ENCODE results near the gene PRR22.

The PRR22 gene

DNA sequence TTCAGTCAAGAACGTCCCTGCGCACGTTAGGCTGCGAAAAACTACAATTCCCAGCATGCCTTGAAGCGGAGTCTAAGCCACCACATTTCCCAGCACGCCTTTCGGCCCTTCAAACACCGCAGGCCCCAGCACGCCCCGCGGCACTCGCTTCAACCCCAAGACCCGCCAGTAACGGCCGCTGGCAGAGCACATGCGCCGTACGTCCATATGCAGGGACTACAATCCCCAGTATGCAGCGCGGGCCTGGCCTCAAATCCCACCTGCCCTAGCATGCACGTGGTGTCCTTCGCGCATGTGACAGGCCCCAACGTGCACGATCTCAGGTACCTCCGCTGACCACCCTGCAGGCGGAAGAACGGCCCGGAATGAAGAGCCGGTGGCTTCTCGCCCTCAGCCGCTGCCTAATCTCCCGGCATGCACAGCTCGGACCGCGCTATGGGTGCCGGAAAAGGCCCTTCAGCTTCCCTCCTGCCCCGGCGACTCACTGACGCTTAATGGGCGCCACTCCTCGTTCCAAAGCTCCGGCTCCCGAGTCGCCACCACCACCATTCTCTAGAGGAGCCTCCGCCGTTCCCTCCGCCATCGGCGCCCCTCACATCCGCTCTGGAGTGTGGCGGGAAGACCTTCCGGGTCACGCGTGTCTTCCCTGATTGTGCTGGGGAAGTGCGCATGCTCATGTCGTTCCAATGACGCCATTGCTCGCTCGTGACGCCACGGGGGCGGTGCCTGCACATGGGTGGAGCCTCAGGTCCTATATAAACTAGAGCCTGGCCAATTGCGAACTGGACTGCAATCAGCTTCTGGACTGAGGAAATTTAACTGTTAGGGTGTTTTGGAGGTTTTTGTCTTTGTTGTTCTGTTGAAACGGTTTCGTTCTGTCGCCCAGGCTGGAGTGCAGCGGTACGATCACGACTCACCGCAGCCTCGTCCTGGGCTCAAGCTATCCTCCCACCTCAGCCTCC lies 6.3 kb upstream of the PRR22 start, which contains the start of gene DUS3L:
TSS of gene DUS3L (minus strand) at position 605 of the 962 bp plus-strand sequence. CDS start at position 583, 22 bp downstream.
- TF ChIP-seq, protein P1, sequence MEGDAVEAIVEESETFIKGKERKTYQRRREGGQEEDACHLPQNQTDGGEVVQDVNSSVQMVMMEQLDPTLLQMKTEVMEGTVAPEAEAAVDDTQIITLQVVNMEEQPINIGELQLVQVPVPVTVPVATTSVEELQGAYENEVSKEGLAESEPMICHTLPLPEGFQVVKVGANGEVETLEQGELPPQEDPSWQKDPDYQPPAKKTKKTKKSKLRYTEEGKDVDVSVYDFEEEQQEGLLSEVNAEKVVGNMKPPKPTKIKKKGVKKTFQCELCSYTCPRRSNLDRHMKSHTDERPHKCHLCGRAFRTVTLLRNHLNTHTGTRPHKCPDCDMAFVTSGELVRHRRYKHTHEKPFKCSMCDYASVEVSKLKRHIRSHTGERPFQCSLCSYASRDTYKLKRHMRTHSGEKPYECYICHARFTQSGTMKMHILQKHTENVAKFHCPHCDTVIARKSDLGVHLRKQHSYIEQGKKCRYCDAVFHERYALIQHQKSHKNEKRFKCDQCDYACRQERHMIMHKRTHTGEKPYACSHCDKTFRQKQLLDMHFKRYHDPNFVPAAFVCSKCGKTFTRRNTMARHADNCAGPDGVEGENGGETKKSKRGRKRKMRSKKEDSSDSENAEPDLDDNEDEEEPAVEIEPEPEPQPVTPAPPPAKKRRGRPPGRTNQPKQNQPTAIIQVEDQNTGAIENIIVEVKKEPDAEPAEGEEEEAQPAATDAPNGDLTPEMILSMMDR (conservative IDR thresholded peaks at IDR 0.05; ENCODE audit: low read depth, low read length) = no peak
- DNase-seq (ENCODE audit: low read depth) = peak; percentile 100
- peak within 1 kb of the TSS; percentile 97 for H3K4me3 ChIP-seq (ENCODE audit: low read depth, low read length)

DNA sequence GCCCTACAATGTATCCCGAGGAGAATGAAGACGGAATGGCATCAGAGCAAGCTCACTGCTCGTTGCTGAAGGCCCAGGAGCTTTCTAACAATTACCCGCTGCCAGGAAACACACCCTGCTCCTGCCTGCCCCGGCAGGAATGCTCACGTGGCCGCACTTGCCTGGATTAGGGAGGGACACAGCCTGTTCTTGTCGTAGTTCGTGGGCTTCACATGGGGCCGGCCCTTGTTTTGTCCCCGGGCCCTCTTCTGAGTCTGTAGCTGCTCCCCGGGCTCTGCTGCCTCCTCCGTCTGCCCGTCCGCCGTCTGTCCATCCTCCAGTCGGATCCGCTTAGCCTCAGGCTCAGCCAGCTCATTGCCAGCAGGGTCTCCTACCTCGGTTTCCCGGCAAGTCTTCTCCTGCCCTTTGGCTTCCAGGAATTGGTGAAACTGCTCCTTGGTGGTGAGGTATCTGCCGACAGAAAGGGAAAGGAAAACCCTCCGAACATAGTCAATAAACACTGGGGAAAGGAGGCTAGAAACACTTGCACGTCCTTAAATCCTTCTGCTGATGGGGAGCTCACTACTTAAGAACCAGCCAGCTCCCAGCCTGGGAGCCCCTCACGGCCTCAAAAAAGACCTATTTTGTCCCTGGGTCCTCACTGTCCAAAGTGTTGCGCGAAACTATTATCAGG lies 5.5 kb upstream of the PRR22 start:
- H3K4me3 ChIP-seq (ENCODE audit: low read depth, low read length) = peak overlapping the region; percentile 97
- DNase-seq (ENCODE audit: low read depth) = no peak
- TF ChIP-seq, protein P1 (conservative IDR thresholded peaks at IDR 0.05; ENCODE audit: low read depth, low read length) = no peak

DNA sequence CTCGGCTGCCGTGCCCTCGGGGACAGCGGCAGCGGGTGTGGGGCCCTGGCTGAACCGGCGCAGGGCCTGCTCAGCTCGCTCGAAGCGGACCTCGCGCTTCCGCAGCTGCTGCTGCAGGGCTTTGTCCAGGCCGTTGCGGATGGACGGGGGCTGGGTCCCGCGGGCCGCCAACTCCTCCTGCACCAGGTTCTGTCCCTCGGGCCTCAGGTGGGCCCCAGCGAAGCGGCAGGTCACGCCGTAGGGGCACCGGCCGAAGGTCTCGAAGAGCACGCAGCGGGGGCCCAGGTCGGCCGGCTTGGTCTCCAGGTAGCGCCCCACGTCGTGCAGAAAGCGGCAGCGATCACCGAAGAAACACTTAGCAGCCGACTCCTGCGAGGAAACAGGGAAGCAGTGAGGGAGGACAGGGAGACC lies 4.8 kb upstream of the PRR22 start:
- no peak overlapping the region for H3K4me3 ChIP-seq (ENCODE audit: low read depth, low read length)
- no peak for DNase-seq (ENCODE audit: low read depth)
- TF ChIP-seq, protein P1 (conservative IDR thresholded peaks at IDR 0.05; ENCODE audit: low read depth, low read length) = no peak

DNA sequence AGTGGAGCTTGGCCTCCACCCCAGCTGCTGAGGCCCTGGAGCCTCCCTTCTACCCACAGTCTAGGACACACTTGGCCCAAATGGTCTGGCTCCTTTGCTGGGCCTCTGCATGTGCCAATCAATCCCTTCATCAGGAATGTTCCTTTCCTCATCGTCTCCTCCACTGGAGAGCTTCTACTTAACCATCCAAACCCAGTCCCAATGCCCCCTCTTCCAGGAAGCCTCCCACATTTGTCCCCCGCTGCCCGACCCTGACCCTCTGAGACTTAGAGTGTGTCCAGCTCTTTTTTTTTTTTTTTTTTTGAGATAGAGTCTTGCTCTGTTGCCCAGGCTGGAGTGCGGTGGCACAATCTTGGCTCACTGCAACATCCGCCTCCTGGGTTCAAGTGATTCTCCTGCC lies 3.9 kb upstream of the PRR22 start:
- no peak for DNase-seq (ENCODE audit: low read depth)
- TF ChIP-seq, protein P1 (conservative IDR thresholded peaks at IDR 0.05; ENCODE audit: low read depth, low read length) = no peak
- no peak overlapping the region for H3K4me3 ChIP-seq (ENCODE audit: low read depth, low read length)

DNA sequence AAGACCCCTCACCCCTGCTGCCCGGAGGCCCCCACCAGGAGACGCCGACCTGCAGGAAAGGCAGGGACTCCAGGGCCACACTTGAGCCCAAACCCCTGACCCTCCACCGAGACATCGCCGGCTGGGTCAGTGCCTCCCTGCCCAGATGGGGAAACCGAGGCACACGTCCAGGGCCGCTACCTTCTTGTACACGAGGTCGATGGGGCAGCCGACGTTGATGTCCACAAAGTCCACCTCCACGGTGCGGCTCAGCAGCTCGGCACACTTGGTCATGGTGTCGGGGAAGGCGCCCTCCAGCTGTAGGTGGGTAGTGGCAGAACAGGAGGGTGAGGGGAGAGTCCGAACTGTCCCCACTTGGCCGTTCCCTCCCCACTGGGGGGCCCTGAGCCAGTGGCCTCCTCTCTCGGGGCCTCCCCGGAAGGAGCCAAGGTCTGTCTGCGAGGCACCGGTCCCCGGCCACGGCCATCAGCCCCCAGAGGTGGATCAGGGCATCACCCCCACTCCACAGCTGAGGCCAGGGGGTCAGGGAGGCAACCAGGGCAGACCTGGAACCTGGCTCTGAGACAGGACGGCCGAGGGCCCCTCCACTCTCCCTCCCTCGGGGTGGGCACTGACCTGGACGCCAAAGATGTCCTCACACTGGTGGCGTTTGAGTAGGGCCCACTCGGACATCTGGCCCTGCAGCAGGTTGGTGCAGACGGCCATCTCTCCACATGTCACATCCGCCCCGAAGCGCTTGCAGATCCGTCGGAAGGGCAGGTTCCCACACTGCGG lies 3.0 kb upstream of the PRR22 start:
- TF ChIP-seq, protein P1 (conservative IDR thresholded peaks at IDR 0.05; ENCODE audit: low read depth, low read length) = no peak
- DNase-seq (ENCODE audit: low read depth) = no peak
- H3K4me3 ChIP-seq (ENCODE audit: low read depth, low read length) = no peak overlapping the region

DNA sequence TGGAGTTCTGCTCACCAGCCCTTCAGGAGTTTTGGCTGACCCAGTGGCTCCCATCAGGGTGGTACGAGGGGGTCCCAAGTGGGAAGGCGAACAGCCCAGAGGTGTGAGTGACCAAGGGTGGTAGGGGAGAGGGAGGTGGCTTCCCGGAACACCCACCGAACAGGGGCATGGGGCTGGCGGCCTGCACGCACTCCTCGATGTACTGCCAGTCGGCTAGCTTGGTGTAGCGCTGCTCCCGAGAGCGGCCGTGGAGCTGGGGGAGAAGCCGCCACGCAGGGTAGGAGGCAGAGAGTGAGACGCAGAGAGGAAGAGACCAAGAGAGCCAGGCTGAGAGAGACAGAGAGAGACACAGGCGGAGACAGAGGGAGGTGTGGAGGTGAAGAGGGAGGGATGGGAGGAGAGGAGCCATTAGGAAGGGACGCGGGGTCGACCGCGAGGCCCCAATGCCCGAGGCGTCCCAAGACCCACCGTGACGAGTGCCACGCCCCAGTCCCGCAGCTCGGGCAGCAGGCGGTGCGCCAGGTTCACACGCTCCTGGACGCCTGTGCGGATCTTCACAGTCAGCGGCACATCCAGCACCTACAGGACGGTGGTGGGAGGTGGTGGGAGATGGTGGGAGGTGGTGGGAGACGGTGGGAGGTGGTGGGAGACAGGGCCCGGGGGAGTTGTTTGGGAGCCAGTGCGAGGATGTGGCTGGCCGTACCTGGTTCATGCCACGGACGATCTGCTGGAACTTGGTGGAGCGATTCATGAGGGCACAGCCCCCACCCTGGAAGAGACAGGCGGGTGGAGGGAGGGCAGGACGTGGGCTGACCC lies 2.3 kb upstream of the PRR22 start:
- TF ChIP-seq, protein P1 (conservative IDR thresholded peaks at IDR 0.05; ENCODE audit: low read depth, low read length) = no peak
- no peak overlapping the region for H3K4me3 ChIP-seq (ENCODE audit: low read depth, low read length)
- no peak for DNase-seq (ENCODE audit: low read depth)
